ENCODE data around the gene BACH1.

BACH1 gene

GRCh38 chr21:29371464-29371863 is 72.7 kb downstream of the BACH1 start:
- Histone ChIP-seq H3K27me3 (ENCODE audit: control insufficient read depth in 1 of 2, insufficient read depth in 2 of 2, low read length in 2 of 2) (no peaks in the 10 kb centered on the region), H3K4me3 (ENCODE audit: low read depth in 1 of 2, low read length in 2 of 2) (no peak overlapping the region), H3K36me3 (ENCODE audit: control insufficient read depth in 1 of 2, insufficient read depth in 2 of 2, low read length in 2 of 2) (no peaks in the 10 kb centered on the region), H3K9ac (ENCODE audit: low read depth in 1 of 2, low read length in 2 of 2) (no peak overlapping the region), H3K9me3 (ENCODE audit: control insufficient read depth in 1 of 2, low read length in 2 of 2) (peaks cover 0 to 1% of the 10 kb centered on the region in 2 donors), H3K4me1 (ENCODE audit: control insufficient read depth in 1 of 2, insufficient read depth in 2 of 2, low read length in 2 of 2) (no peaks in the 10 kb centered on the region), H3K27ac (ENCODE audit: low read depth, low read length) (no peak overlapping the region)

GRCh38 chr21:29372063-29372802 is 73.5 kb downstream of the BACH1 start:
- Histone ChIP-seq H3K36me3 (ENCODE audit: control insufficient read depth in 1 of 2, insufficient read depth in 2 of 2, low read length in 2 of 2) (no peaks in the 10 kb centered on the region), H3K4me3 (ENCODE audit: low read depth in 1 of 2, low read length in 2 of 2) (no peak overlapping the region), H3K27ac (ENCODE audit: low read depth, low read length) (no peak overlapping the region), H3K4me1 (ENCODE audit: control insufficient read depth in 1 of 2, insufficient read depth in 2 of 2, low read length in 2 of 2) (no peaks in the 10 kb centered on the region), H3K9ac (ENCODE audit: low read depth in 1 of 2, low read length in 2 of 2) (no peak overlapping the region), H3K9me3 (ENCODE audit: control insufficient read depth in 1 of 2, low read length in 2 of 2) (no peaks in the 10 kb centered on the region), H3K27me3 (ENCODE audit: control insufficient read depth in 1 of 2, insufficient read depth in 2 of 2, low read length in 2 of 2) (no peaks in the 10 kb centered on the region)

GRCh38 chr21:29374481-29374880 is 75.8 kb downstream of the BACH1 start:
- Histone ChIP-seq H3K27me3 (ENCODE audit: control insufficient read depth in 1 of 2, insufficient read depth in 2 of 2, low read length in 2 of 2) (no peaks in the 10 kb centered on the region), H3K36me3 (ENCODE audit: control insufficient read depth in 1 of 2, insufficient read depth in 2 of 2, low read length in 2 of 2) (no peaks in the 10 kb centered on the region), H3K9ac (ENCODE audit: low read depth in 1 of 2, low read length in 2 of 2) (no peak overlapping the region), H3K4me1 (ENCODE audit: control insufficient read depth in 1 of 2, insufficient read depth in 2 of 2, low read length in 2 of 2) (no peaks in the 10 kb centered on the region), H3K27ac (ENCODE audit: low read depth, low read length) (no peak overlapping the region), H3K4me3 (ENCODE audit: low read depth in 1 of 2, low read length in 2 of 2) (no peak overlapping the region), H3K9me3 (ENCODE audit: control insufficient read depth in 1 of 2, low read length in 2 of 2) (no peaks in the 10 kb centered on the region)

- Histone ChIP-seq H3K36me3 (ENCODE audit: control insufficient read depth in 1 of 2, insufficient read depth in 2 of 2, low read length in 2 of 2) (no peaks in the 10 kb centered on the region), H3K4me1 (ENCODE audit: control insufficient read depth in 1 of 2, insufficient read depth in 2 of 2, low read length in 2 of 2) (peaks cover 0 to under 1% of the 10 kb centered on the region in 2 donors), H3K4me3 (ENCODE audit: low read depth in 1 of 2, low read length in 2 of 2) (no peak overlapping the region), H3K9ac (ENCODE audit: low read depth in 1 of 2, low read length in 2 of 2) (no peak overlapping the region), H3K9me3 (ENCODE audit: control insufficient read depth in 1 of 2, low read length in 2 of 2) (no peaks in the 10 kb centered on the region), H3K27ac (ENCODE audit: low read depth, low read length) (no peak overlapping the region), H3K27me3 (ENCODE audit: control insufficient read depth in 1 of 2, insufficient read depth in 2 of 2, low read length in 2 of 2) (no peaks in the 10 kb centered on the region)
Measured at GRCh38 chr21:29376556-29376955, 77.8 kb downstream of the BACH1 start.

- H3K27me3 ChIP-seq (ENCODE audit: control insufficient read depth in 1 of 2, insufficient read depth in 2 of 2, low read length in 2 of 2): no peaks in the 10 kb centered on the region
- peaks cover 0 to 7% of the 10 kb centered on the region in 2 donors for H3K4me1 ChIP-seq (ENCODE audit: control insufficient read depth in 1 of 2, insufficient read depth in 2 of 2, low read length in 2 of 2)
- no peaks in the 10 kb centered on the region for H3K9me3 ChIP-seq (ENCODE audit: control insufficient read depth in 1 of 2, low read length in 2 of 2)
- H3K9ac ChIP-seq (ENCODE audit: low read depth in 1 of 2, low read length in 2 of 2): no peak overlapping the region
- no peaks in the 10 kb centered on the region for H3K36me3 ChIP-seq (ENCODE audit: control insufficient read depth in 1 of 2, insufficient read depth in 2 of 2, low read length in 2 of 2)
- no peak overlapping the region for H3K4me3 ChIP-seq (ENCODE audit: low read depth in 1 of 2, low read length in 2 of 2)
- no peak overlapping the region for H3K27ac ChIP-seq (ENCODE audit: low read depth, low read length)
Measured at GRCh38 chr21:29377266-29377665, 78.5 kb downstream of the BACH1 start.

GRCh38 chr21:29378832-29379231 is 80.1 kb downstream of the BACH1 start:
- no peak overlapping the region for H3K27ac ChIP-seq (ENCODE audit: low read depth, low read length)
- H3K27me3 ChIP-seq (ENCODE audit: control insufficient read depth in 1 of 2, insufficient read depth in 2 of 2, low read length in 2 of 2): no peaks in the 10 kb centered on the region
- peaks cover 0 to 7% of the 10 kb centered on the region in 2 donors for H3K4me1 ChIP-seq (ENCODE audit: control insufficient read depth in 1 of 2, insufficient read depth in 2 of 2, low read length in 2 of 2)
- H3K36me3 ChIP-seq (ENCODE audit: control insufficient read depth in 1 of 2, insufficient read depth in 2 of 2, low read length in 2 of 2): no peaks in the 10 kb centered on the region
- no peak overlapping the region for H3K9ac ChIP-seq (ENCODE audit: low read depth in 1 of 2, low read length in 2 of 2)
- H3K9me3 ChIP-seq (ENCODE audit: control insufficient read depth in 1 of 2, low read length in 2 of 2): no peaks in the 10 kb centered on the region
- H3K4me3 ChIP-seq (ENCODE audit: low read depth in 1 of 2, low read length in 2 of 2): no peak overlapping the region

- Histone ChIP-seq H3K4me3 (ENCODE audit: low read depth in 1 of 2, low read length in 2 of 2) (no peak overlapping the region), H3K9ac (ENCODE audit: low read depth in 1 of 2, low read length in 2 of 2) (no peak overlapping the region), H3K27ac (ENCODE audit: low read depth, low read length) (no peak overlapping the region), H3K9me3 (ENCODE audit: control insufficient read depth in 1 of 2, low read length in 2 of 2) (no peaks in the 10 kb centered on the region), H3K4me1 (ENCODE audit: control insufficient read depth in 1 of 2, insufficient read depth in 2 of 2, low read length in 2 of 2) (peaks cover under 1 to 9% of the 10 kb centered on the region in 2 donors), H3K36me3 (ENCODE audit: control insufficient read depth in 1 of 2, insufficient read depth in 2 of 2, low read length in 2 of 2) (no peaks in the 10 kb centered on the region), H3K27me3 (ENCODE audit: control insufficient read depth in 1 of 2, insufficient read depth in 2 of 2, low read length in 2 of 2) (no peaks in the 10 kb centered on the region)
Measured at GRCh38 chr21:29379517-29380054, 80.9 kb downstream of the BACH1 start.

GRCh38 chr21:29382030-29382654 is 83.4 kb downstream of the BACH1 start:
- H3K36me3 ChIP-seq (ENCODE audit: control insufficient read depth in 1 of 2, insufficient read depth in 2 of 2, low read length in 2 of 2): no peaks in the 10 kb centered on the region
- no peak overlapping the region for H3K9ac ChIP-seq (ENCODE audit: low read depth in 1 of 2, low read length in 2 of 2)
- H3K9me3 ChIP-seq (ENCODE audit: control insufficient read depth in 1 of 2, low read length in 2 of 2): no peaks in the 10 kb centered on the region
- H3K4me1 ChIP-seq (ENCODE audit: control insufficient read depth in 1 of 2, insufficient read depth in 2 of 2, low read length in 2 of 2): peaks cover 5 to 15% of the 10 kb centered on the region in 2 donors
- H3K4me3 ChIP-seq (ENCODE audit: low read depth in 1 of 2, low read length in 2 of 2): no peak overlapping the region
- no peak overlapping the region for H3K27ac ChIP-seq (ENCODE audit: low read depth, low read length)
- H3K27me3 ChIP-seq (ENCODE audit: control insufficient read depth in 1 of 2, insufficient read depth in 2 of 2, low read length in 2 of 2): no peaks in the 10 kb centered on the region

- peaks cover 5 to 15% of the 10 kb centered on the region in 2 donors for H3K4me1 ChIP-seq (ENCODE audit: control insufficient read depth in 1 of 2, insufficient read depth in 2 of 2, low read length in 2 of 2)
- no peaks in the 10 kb centered on the region for H3K36me3 ChIP-seq (ENCODE audit: control insufficient read depth in 1 of 2, insufficient read depth in 2 of 2, low read length in 2 of 2)
- no peaks in the 10 kb centered on the region for H3K27me3 ChIP-seq (ENCODE audit: control insufficient read depth in 1 of 2, insufficient read depth in 2 of 2, low read length in 2 of 2)
- H3K9ac ChIP-seq (ENCODE audit: low read depth in 1 of 2, low read length in 2 of 2): no peak overlapping the region
- H3K4me3 ChIP-seq (ENCODE audit: low read depth in 1 of 2, low read length in 2 of 2): no peak overlapping the region
- no peaks in the 10 kb centered on the region for H3K9me3 ChIP-seq (ENCODE audit: control insufficient read depth in 1 of 2, low read length in 2 of 2)
- H3K27ac ChIP-seq (ENCODE audit: low read depth, low read length): no peak overlapping the region
Measured at GRCh38 chr21:29384683-29385359, 86.1 kb downstream of the BACH1 start.

- H3K27ac ChIP-seq (ENCODE audit: low read depth, low read length): no peak overlapping the region
- H3K9ac ChIP-seq (ENCODE audit: low read depth in 1 of 2, low read length in 2 of 2): no peak overlapping the region
- H3K4me3 ChIP-seq (ENCODE audit: low read depth in 1 of 2, low read length in 2 of 2): no peak overlapping the region
- H3K9me3 ChIP-seq (ENCODE audit: control insufficient read depth in 1 of 2, low read length in 2 of 2): no peaks in the 10 kb centered on the region
- no peaks in the 10 kb centered on the region for H3K27me3 ChIP-seq (ENCODE audit: control insufficient read depth in 1 of 2, insufficient read depth in 2 of 2, low read length in 2 of 2)
- H3K4me1 ChIP-seq (ENCODE audit: control insufficient read depth in 1 of 2, insufficient read depth in 2 of 2, low read length in 2 of 2): peaks cover 5 to 15% of the 10 kb centered on the region in 2 donors
- no peaks in the 10 kb centered on the region for H3K36me3 ChIP-seq (ENCODE audit: control insufficient read depth in 1 of 2, insufficient read depth in 2 of 2, low read length in 2 of 2)
Measured at GRCh38 chr21:29385934-29386520, 87.3 kb downstream of the BACH1 start.

All from duodenal mucosa (tissue), 2 donors.